Left ventricle myocardium inferior (tissue), 1 donor: ENCODE results near the gene KCNMA1. TPM values are rescaled to one million over a fixed set of nuclear protein-coding genes. Genes with fewer than 3 reads are reported as not detected.

Source experiments
- DNase-seq: peaks from one replicate; pipeline ENCODE4 v3.0.0-alpha.2; 2020
- H3K27ac ChIP-seq: fragments of 200-600 bp; replicated peaks from 2 replicates; pipeline ENCODE4 v1.8.0; 2021
- H3K27me3 ChIP-seq: fragments of 200-600 bp; 2 replicates; pipeline ENCODE4 v1.8.0; 2021; ENCODE audit warnings: low read depth
- H3K36me3 ChIP-seq: fragments of 200-600 bp; 2 replicates; pipeline ENCODE4 v1.8.0; 2021
- H3K4me1 ChIP-seq: fragments of 200-600 bp; 2 replicates; pipeline ENCODE4 v1.8.0; 2021
- H3K4me3 ChIP-seq: fragments of 200-600 bp; 2 replicates; pipeline ENCODE4 v1.8.0; 2021; ENCODE audit warnings: mild to moderate bottlenecking, moderate library complexity
- H3K9me3 ChIP-seq: fragments of 200-600 bp; replicated peaks from 2 replicates; pipeline ENCODE4 v1.8.0; 2021
- CTCF ChIP-seq: fragments of 200-600 bp; IDR thresholded peaks from 2 replicates; pipeline ENCODE4 v1.8.0; 2021; ENCODE audit warnings: antibody characterized with exemption, mild to moderate bottlenecking, borderline replicate concordance
- intact Hi-C: fragments of 100-400 bp; cut with micrococcal nuclease; formaldehyde crosslinking; loops from one replicate; pipeline ENCODE4 v1.11.0; 2022
- total RNA-seq: library from RNA; stranded (reverse); fragmentation: NEBNext Ultra II Directional; extraction: Animal tissue kit (Norgen Biotek cat#: 25700); gene quantifications from one replicate; pipeline ENCODE4 v1.2.1, GENCODE V29; 2021
- donor health status: DM: no; HTN: yes; CAD: no; lungs with severe emphysema.

Gene KCNMA1
- total RNA-seq, 1 donor from 2014 or later: 1.8 TPM

- Histone ChIP-seq H3K27ac (peak overlapping the region; percentile 56), H3K36me3 (no peaks in the 10 kb centered on the region), H3K27me3 (peaks cover 16% of the 10 kb centered on the region), H3K9me3 (no peaks in the 10 kb centered on the region), H3K4me1 (peaks cover 9% of the 10 kb centered on the region), H3K4me3 (no peak overlapping the region)
- DNase-seq: no peak
- no peak for TF ChIP-seq CTCF
- intact Hi-C loops: no loop called here
These were observed 565.2 kb downstream of the KCNMA1 start for GRCh38 chr10:77072361-77072835.

DNA sequence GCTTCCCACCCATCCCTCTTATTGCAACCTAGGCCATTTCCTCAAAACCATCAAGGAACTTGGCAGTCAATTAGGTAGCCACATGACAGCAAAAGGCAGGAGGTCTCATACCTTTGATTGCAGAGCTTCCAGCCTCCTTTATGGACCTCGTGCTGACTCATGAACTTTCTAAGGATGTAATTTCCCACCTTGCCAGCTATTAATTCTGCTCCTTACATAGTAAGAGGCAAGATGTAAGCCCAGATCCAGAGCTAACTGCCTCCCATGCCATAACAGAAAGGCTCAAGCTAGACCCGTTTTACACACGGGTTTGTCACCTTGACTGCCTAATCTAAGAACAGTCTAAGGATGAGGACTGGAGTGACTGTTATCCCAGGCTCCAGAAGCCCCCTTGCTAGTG lies 565.7 kb downstream of the KCNMA1 start:
- H3K27ac ChIP-seq: peak overlapping the region; percentile 56
- H3K27me3 ChIP-seq: peaks cover 16% of the 10 kb centered on the region
- intact Hi-C loops: no loop called here
- H3K9me3 ChIP-seq: no peaks in the 10 kb centered on the region
- no peak overlapping the region for H3K4me3 ChIP-seq
- DNase-seq: no peak
- H3K4me1 ChIP-seq: peaks cover 9% of the 10 kb centered on the region
- TF ChIP-seq CTCF: no peak
- no peaks in the 10 kb centered on the region for H3K36me3 ChIP-seq

- TF ChIP-seq CTCF: no peak
- peak; percentile 68 for DNase-seq
- H3K4me3 ChIP-seq: no peak overlapping the region
- H3K4me1 ChIP-seq: peaks cover 9% of the 10 kb centered on the region
- H3K27ac ChIP-seq: peak overlapping the region; percentile 56
- peaks cover 16% of the 10 kb centered on the region for H3K27me3 ChIP-seq
- intact Hi-C loops: no loop called here
- no peaks in the 10 kb centered on the region for H3K9me3 ChIP-seq
- H3K36me3 ChIP-seq: no peaks in the 10 kb centered on the region
These were observed 566.6 kb downstream of the KCNMA1 start for GRCh38 chr10:77071001-77071511.

- TF ChIP-seq CTCF: no peak
- Histone ChIP-seq H3K27ac (peak overlapping the region; percentile 56), H3K27me3 (peaks cover 10% of the 10 kb centered on the region), H3K4me3 (no peak overlapping the region), H3K9me3 (no peaks in the 10 kb centered on the region), H3K36me3 (no peaks in the 10 kb centered on the region), H3K4me1 (peaks cover 9% of the 10 kb centered on the region)
- DNase-seq: no peak
- intact Hi-C loops: no loop called here
These were observed 567.3 kb downstream of the KCNMA1 start for GRCh38 chr10:77070346-77070745.

- Histone ChIP-seq H3K4me3 (no peak overlapping the region), H3K4me1 (peaks cover 9% of the 10 kb centered on the region), H3K27me3 (no peaks in the 10 kb centered on the region), H3K9me3 (no peaks in the 10 kb centered on the region), H3K36me3 (no peaks in the 10 kb centered on the region), H3K27ac (no peak overlapping the region)
- no peak for DNase-seq
- TF ChIP-seq CTCF: no peak
- intact Hi-C loops: no loop called here
These were observed 568.6 kb downstream of the KCNMA1 start for GRCh38 chr10:77068969-77069368.
